SK-N-SH (cell line): ENCODE results near the gene CTDP1. TPM values are rescaled to one million over a fixed set of nuclear protein-coding genes. Genes with fewer than 3 reads are reported as not detected.

Source experiments
- CTCF ChIA-PET: fragments of 300-600, 350-600 bp; formaldehyde crosslinking; extraction: SDS; loops from one replicate; lab custom pipeline; 2021; lab: Yijun Ruan, JAX
- POLR2A ChIA-PET: fragments of 350-600 bp; sonication (Branson Sonifier 250); formaldehyde crosslinking; extraction: SDS; loops from one replicate; lab custom pipeline; 2020; ENCODE audit warnings: antibody characterized with exemption, inconsistent platforms; lab: Yijun Ruan, JAX
- DNase-seq: peaks from one replicate; pipeline ENCODE4 v3.0.0; 2012
- H2AFZ ChIP-seq: fragments of 200-600 bp; sonication (generic); 2 replicates; pipeline ENCODE4 v1.8.1; 2016; ENCODE audit warnings: antibody characterized with exemption, mild to moderate bottlenecking, low read depth
- H3F3A ChIP-seq: fragments of 200-600 bp; sonication (generic); replicated peaks from 2 replicates; pipeline ENCODE3; 2016; ENCODE audit warnings: antibody characterized with exemption, mild to moderate bottlenecking; ENCODE audit not compliant: insufficient read depth
- H3K27ac ChIP-seq, 2 experiments: fragments of 200-500 bp in 1 of 2; fragments of 200-600 bp in 1 of 2; sonication (Bioruptor generic) in 1 of 2; sonication (generic), shearing (Covaris generic) in 1 of 2; 2 replicates each; pipeline versions ENCODE4 v1.5.1 to v1.6.1; 2014 to 2016; ENCODE audit warnings: low read depth in 2 of 2, inconsistent platforms in 1 of 2, low read length in 1 of 2, mild to moderate bottlenecking in 1 of 2, mixed read lengths in 1 of 2
- H3K27me3 ChIP-seq: fragments of 200-600 bp; sonication (generic), shearing (Covaris generic); 2 replicates; pipeline ENCODE4 v1.6.1; 2016; ENCODE audit warnings: mixed run types; ENCODE audit not compliant: insufficient read depth
- H3K36me3 ChIP-seq, 2 experiments: fragments of 200-500 bp in 1 of 2; fragments of 200-600 bp in 1 of 2; sonication (Bioruptor generic) in 1 of 2; sonication (generic) in 1 of 2; replicated peaks in 1 of 2; 2 replicates each; pipeline versions ENCODE3 to v1.5.1; 2014 to 2016; ENCODE audit warnings: low read length in 1 of 2, mild to moderate bottlenecking in 1 of 2; ENCODE audit not compliant: insufficient read depth in 2 of 2, control insufficient read depth in 1 of 2
- H3K4me1 ChIP-seq, 2 experiments: fragments of 200-500 bp in 1 of 2; fragments of 200-600 bp in 1 of 2; sonication (Bioruptor generic) in 1 of 2; sonication (generic), shearing (Covaris generic) in 1 of 2; 2 replicates each; pipeline versions ENCODE4 v1.5.1 to v1.6.1; 2014 to 2016; ENCODE audit warnings: low read depth in 1 of 2, low read length in 1 of 2, mixed run types in 1 of 2; ENCODE audit not compliant: insufficient read depth in 2 of 2, control insufficient read depth in 1 of 2
- H3K4me2 ChIP-seq: fragments of 200-600 bp; sonication (generic), shearing (Covaris generic); 2 replicates; pipeline ENCODE4 v1.6.1; 2017; ENCODE audit warnings: mixed run types
- H3K4me3 ChIP-seq, 2 experiments: fragments of 200-500 bp in 1 of 2; fragments of 200-600 bp in 1 of 2; sonication (Bioruptor generic) in 1 of 2; sonication (generic), shearing (Covaris generic) in 1 of 2; 2 replicates each; pipeline versions ENCODE4 v1.5.1 to v1.8.1; 2014 to 2016; ENCODE audit warnings: low read depth in 2 of 2, inconsistent platforms in 1 of 2, low read length in 1 of 2, mild to moderate bottlenecking in 1 of 2, mixed read lengths in 1 of 2, moderate library complexity in 1 of 2
- H3K79me2 ChIP-seq: fragments of 200-600 bp; sonication (generic); 2 replicates; pipeline ENCODE4 v1.8.1; 2017; ENCODE audit warnings: mild to moderate bottlenecking; ENCODE audit not compliant: insufficient read depth
- H3K9ac ChIP-seq: fragments of 200-600 bp; sonication (generic); 2 replicates; pipeline ENCODE4 v1.6.1; 2017; ENCODE audit warnings: mixed run types
- H3K9me2 ChIP-seq: fragments of 200-600 bp; sonication (generic); 2 replicates; pipeline ENCODE4 v1.6.1; 2017; ENCODE audit warnings: mixed run types
- H3K9me3 ChIP-seq: fragments of 200-600 bp; sonication (generic); 2 replicates; pipeline ENCODE4 v1.6.1; 2017; ENCODE audit warnings: mixed run types, mild to moderate bottlenecking, moderate library complexity
- H4K20me1 ChIP-seq: fragments of 200-600 bp; sonication (generic); 2 replicates; pipeline ENCODE4 v1.6.1; 2017; ENCODE audit warnings: mild to moderate bottlenecking, mixed run types; ENCODE audit not compliant: insufficient read depth
- FOXJ3 ChIP-seq: sonication (generic); formaldehyde crosslinking; IDR thresholded peaks from 2 replicates; pipeline ENCODE4 v1.5.1; 2020; ENCODE audit warnings: mild to moderate bottlenecking, missing genetic modification reagents
- GABPA ChIP-seq: IDR thresholded peaks from 2 replicates; pipeline ENCODE4 v1.4.0; 2012; ENCODE audit warnings: low read depth, mild to moderate bottlenecking
- GATA2 ChIP-seq: sonication (generic); formaldehyde crosslinking; IDR thresholded peaks from 2 replicates; pipeline ENCODE4 v1.5.0; 2020; ENCODE audit warnings: mild to moderate bottlenecking, missing genetic modification reagents
- IRF3 ChIP-seq: fragments of 150-350 bp; IDR thresholded peaks from 2 replicates; pipeline ENCODE4 v1.6.1; 2016; ENCODE audit warnings: mild to moderate bottlenecking, low read depth, low read length
- JUND ChIP-seq: IDR thresholded peaks from 2 replicates; pipeline ENCODE4 v1.4.0; 2012
- NRF1 ChIP-seq: IDR thresholded peaks from 2 replicates; pipeline ENCODE4 v1.6.1; 2012; ENCODE audit warnings: low read depth, mild to moderate bottlenecking, low read length
- RCOR1 ChIP-seq: fragments of 150-350 bp; IDR thresholded peaks from 2 replicates; pipeline ENCODE4 v1.6.1; 2017; ENCODE audit warnings: antibody characterized with exemption, low read length
- REST ChIP-seq: IDR thresholded peaks from 2 replicates; pipeline ENCODE4 v1.6.1; 2012; ENCODE audit warnings: mild to moderate bottlenecking, low read depth, low read length, moderate library complexity
- SMC3 ChIP-seq: IDR thresholded peaks from 2 replicates; pipeline ENCODE4 v1.6.1; 2012; ENCODE audit warnings: low read depth, low read length, improper control_type of control experiment
- TAF1 ChIP-seq: IDR thresholded peaks from 2 replicates; pipeline ENCODE4 v1.6.1; 2012; ENCODE audit warnings: low read depth, mild to moderate bottlenecking, low read length, moderate library complexity, borderline replicate concordance
- TCF12 ChIP-seq: IDR thresholded peaks from 2 replicates; pipeline ENCODE4 v1.4.0; 2012
- YY1 ChIP-seq: IDR thresholded peaks from 2 replicates; pipeline ENCODE4 v1.4.0; 2012; ENCODE audit warnings: low read depth, mild to moderate bottlenecking
- ZBTB33 ChIP-seq: IDR thresholded peaks from 2 replicates; pipeline ENCODE4 v1.4.0; 2012; ENCODE audit warnings: low read depth, borderline replicate concordance
- WGBS: methylation state at CpG from one replicate; pipeline ENCODE4 v1.1.6; 2017; ENCODE audit warnings: low lambda C conversion rate; 5-methylcytosine and 5-hydroxymethylcytosine counted together
- polyA plus RNA-seq, 3 experiments: library from polyadenylated mRNA; depleted of rRNA; stranded (reverse); fragments of >200 nt; gene quantifications; 2 replicates each; pipeline ENCODE4 v1.2.3, GENCODE V29; 2012

CTDP1 gene
- polyA plus RNA-seq, 1 of the 3 experiments (the other 2 are of a cell fraction), result 15.6 TPM

- Histone ChIP-seq H3K79me2 (no peaks in the 10 kb centered on the region), H3K27ac (no peak overlapping the region), H3K9ac (no peak overlapping the region), H3K4me3 (no peak overlapping the region), H3K9me3 (no peaks in the 10 kb centered on the region), H3K9me2 (no peaks in the 10 kb centered on the region), H3F3A (no peaks in the 10 kb centered on the region), H4K20me1 (no peaks in the 10 kb centered on the region), H2AFZ (no peak overlapping the region), H3K27me3 (peaks cover 88% of the 10 kb centered on the region), H3K36me3 (no peaks in the 10 kb centered on the region)
- WGBS, result 38% methylated on average over 21 of the region's 27 CpGs
- ChIA-PET CTCF (no interaction called here), POLR2A (no interaction called here)
- no peak for DNase-seq
- TF ChIP-seq TCF12 (no peak), FOXJ3 (CRISPR knock-in tag) (no peak), YY1 (no peak), NRF1 (no peak)
- TF ChIP-seq, all 33 proteins: peak for 0
- H3K4me2 ChIP-seq, result no peak overlapping the region
- peaks cover 0 to 4% of the 10 kb centered on the region in 2 experiments; a peak in 1 of 4 replicates for H3K4me1 ChIP-seq
Observed at GRCh38 chr18:79788734-79789085, 109.1 kb downstream of the CTDP1 start.

GRCh38 chr18:79789091-79789891 is 109.7 kb downstream of the CTDP1 start:
- H3K9me3 ChIP-seq, result no peaks in the 10 kb centered on the region
- CTCF ChIA-PET, result no interaction called here
- no peak for TF ChIP-seq YY1
- TF ChIP-seq RCOR1, result no peak
- no peak for TF ChIP-seq GATA2
- TF ChIP-seq, all 33 proteins: peak for 0
- no peaks in the 10 kb centered on the region for H3F3A ChIP-seq
- POLR2A ChIA-PET, result no interaction called here
- H3K9ac ChIP-seq, result no peak overlapping the region
- no peak for DNase-seq
- H3K4me3 ChIP-seq, result no peak overlapping the region
- no peaks in the 10 kb centered on the region for H3K9me2 ChIP-seq
- no peak overlapping the region for H3K4me2 ChIP-seq
- H3K27ac ChIP-seq, result no peak overlapping the region
- no peak overlapping the region for H2AFZ ChIP-seq
- peaks cover 0 to 4% of the 10 kb centered on the region in 2 experiments; a peak in 1 of 4 replicates for H3K4me1 ChIP-seq
- no peaks in the 10 kb centered on the region for H3K79me2 ChIP-seq
- no peaks in the 10 kb centered on the region for H3K36me3 ChIP-seq
- H3K27me3 ChIP-seq, result peaks cover 83% of the 10 kb centered on the region
- H4K20me1 ChIP-seq, result no peaks in the 10 kb centered on the region
- WGBS, result 75% methylated on average over 42 of the region's 54 CpGs

GRCh38 chr18:79789901-79790890 is 110.6 kb downstream of the CTDP1 start:
- CTCF ChIA-PET, result no interaction called here
- Histone ChIP-seq H3K4me2 (no peak overlapping the region), H2AFZ (no peak overlapping the region), H3K36me3 (no peaks in the 10 kb centered on the region), H3K27me3 (peaks cover 74% of the 10 kb centered on the region), H3K4me3 (no peak overlapping the region), H4K20me1 (no peaks in the 10 kb centered on the region), H3K79me2 (no peaks in the 10 kb centered on the region), H3K9me3 (no peaks in the 10 kb centered on the region), H3K27ac (no peak overlapping the region), H3F3A (no peaks in the 10 kb centered on the region), H3K4me1 (peaks cover 0 to 4% of the 10 kb centered on the region in 2 experiments; a peak in 1 of 4 replicates), H3K9me2 (no peaks in the 10 kb centered on the region), H3K9ac (no peak overlapping the region)
- no peak for DNase-seq
- POLR2A ChIA-PET, result no interaction called here
- WGBS, result 45% methylated on average over 34 of the region's 46 CpGs
- TF ChIP-seq REST (no peak), GATA2 (no peak), IRF3 (no peak), ZBTB33 (no peak), TAF1 (no peak), GABPA (no peak), JUND (no peak), SMC3 (no peak)
